H54 (cell line): Measurements from ENCODE around the gene CALD1.

ENCODE experiments used
- DNase-seq: peaks from one replicate; pipeline ENCODE4 v3.0.0; 2011; ENCODE audit warnings: low spot score, mixed read lengths; ENCODE audit not compliant: insufficient read length
- FAIRE-seq: peaks from 3 replicates; lab custom pipeline; 2011; peaks lifted over from hg19 to GRCh38; lab: Jason Lieb, UNC
- POLR2A ChIP-seq: IDR thresholded peaks from 2 replicates; pipeline ENCODE4 v1.6.1; 2011; ENCODE audit warnings: low read depth, mild to moderate bottlenecking, low read length

The CALD1 gene, protein sequence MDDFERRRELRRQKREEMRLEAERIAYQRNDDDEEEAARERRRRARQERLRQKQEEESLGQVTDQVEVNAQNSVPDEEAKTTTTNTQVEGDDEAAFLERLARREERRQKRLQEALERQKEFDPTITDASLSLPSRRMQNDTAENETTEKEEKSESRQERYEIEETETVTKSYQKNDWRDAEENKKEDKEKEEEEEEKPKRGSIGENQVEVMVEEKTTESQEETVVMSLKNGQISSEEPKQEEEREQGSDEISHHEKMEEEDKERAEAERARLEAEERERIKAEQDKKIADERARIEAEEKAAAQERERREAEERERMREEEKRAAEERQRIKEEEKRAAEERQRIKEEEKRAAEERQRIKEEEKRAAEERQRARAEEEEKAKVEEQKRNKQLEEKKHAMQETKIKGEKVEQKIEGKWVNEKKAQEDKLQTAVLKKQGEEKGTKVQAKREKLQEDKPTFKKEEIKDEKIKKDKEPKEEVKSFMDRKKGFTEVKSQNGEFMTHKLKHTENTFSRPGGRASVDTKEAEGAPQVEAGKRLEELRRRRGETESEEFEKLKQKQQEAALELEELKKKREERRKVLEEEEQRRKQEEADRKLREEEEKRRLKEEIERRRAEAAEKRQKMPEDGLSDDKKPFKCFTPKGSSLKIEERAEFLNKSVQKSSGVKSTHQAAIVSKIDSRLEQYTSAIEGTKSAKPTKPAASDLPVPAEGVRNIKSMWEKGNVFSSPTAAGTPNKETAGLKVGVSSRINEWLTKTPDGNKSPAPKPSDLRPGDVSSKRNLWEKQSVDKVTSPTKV

DNA sequence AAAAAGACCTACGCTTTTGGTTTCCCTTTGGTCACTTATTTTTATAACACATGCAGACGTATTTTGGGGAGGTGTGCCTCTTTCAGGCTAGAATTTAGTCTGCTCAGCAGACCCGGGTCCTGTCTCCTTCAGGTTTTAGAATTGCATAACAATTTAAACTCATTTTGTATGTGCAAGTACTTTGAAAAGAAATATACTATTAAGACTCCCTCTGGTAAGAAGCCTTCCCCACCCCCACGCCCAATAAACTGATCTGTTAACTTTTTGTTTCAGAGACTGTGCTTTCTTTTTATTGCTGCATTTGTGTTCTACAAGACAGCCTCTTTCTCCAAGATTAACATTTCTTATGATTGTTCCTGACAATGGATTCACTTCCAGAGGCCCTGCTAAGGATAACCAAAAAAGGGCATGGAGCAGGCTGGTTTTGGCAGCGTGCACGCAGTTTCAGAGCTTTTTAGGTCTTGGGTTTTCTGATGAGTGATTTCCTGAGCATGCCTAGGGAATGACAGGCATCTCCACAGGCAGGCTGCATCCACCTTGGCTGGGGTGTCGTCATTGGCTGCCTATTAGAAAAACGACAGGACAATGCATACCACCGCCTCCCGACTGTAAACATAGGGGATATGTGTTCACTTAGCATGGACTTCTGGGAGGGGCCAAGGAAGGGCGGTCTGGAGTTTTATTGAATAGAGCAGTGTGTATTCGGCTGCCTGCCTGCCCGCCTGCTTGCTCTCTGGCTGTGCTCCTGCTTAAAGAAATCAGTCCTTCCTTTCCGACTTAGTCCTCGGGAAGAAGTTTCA lies at the start of gene CALD1:
Gene CALD1, plus strand, starts transcription at position 694 of the 800 bp plus-strand sequence. CDS start 88,100 bp downstream, outside the sequence.
- DNase-seq (peak; percentile 67), FAIRE-seq (peak; percentile 95)
- TF ChIP-seq POLR2A = peak; percentile 50

DNA sequence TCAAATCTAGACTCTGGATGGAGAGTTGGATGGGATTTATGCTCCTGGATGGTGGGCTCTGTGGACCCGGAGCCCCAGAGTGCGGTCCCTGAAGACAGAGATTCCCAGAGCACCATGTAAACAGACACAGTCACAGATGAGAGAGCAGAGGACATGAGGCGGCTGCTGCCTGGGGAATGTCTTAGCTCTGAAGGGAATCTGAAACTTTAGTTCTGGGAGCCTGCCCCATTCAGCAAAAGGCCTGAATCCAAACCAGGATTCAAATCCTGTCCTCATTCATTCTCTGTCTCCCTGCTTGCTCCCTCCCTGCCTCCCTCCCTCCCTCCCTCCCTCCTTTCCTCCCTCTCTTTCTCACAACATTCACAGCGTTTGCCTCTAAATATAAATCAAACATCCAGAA lies 49.5 kb upstream of the CALD1 start:
- TF ChIP-seq POLR2A = no peak
- DNase-seq = no peak
- FAIRE-seq = no peak

DNA sequence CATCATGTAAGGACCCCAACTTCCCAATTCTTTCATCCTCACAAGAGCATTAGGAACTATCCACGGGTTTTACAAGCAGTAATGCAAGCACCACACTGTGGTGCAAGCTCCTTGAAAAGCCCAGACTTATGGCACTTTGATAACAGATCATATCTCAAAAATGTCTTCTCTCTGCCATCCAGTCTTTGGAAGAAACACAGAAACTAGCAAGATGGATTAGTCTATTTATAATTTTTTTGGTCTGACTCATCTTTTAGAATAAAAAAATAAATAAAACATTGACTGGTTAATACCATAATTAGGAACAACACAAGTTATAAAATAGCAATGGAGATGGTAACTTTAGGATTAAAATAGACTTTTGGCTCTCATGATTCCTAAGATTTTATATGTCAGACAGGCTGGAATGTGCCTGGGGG lies 49.0 kb upstream of the CALD1 start:
- no peak for FAIRE-seq
- TF ChIP-seq POLR2A = no peak
- no peak for DNase-seq

DNA sequence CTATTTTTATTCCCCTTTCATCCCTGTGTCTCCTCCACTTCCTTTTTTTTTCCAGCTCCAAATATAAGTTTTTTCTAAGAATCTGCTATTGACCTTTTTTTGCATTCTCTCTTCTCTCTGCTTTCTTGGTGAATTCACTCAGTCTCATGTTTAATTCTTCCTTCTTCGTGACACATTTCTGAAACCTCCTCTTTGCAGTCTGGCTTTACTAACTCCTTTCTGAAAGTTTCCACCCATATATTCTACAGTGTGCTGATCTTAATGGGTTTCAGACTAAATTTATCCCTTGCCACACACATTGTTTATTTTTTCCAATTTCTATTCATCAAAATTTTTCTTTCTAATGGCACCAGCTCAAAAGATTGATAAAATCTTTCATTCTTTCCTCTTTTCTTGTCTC lies 47.8 kb upstream of the CALD1 start:
- DNase-seq = no peak
- FAIRE-seq = no peak
- TF ChIP-seq POLR2A = no peak

DNA sequence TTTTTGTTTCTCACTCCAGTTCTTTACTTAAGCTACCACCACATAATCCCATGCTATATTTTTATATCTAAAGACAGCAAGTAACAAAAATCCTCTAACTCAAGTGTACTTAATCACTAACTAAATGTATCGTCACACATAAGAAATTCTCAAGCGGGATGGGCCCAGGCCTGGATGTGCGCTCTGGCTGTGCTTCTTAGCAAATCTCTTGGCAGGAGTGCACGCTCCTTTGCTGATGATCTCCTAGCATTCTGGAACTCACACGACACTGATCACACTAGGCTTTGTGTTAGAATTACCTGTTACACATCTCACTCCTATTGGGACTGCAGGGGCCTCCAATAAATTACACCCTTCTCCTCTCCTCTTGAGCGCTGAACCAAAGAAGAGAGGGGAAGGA lies 46.7 kb upstream of the CALD1 start:
- DNase-seq (no peak), FAIRE-seq (no peak)
- TF ChIP-seq POLR2A = no peak

DNA sequence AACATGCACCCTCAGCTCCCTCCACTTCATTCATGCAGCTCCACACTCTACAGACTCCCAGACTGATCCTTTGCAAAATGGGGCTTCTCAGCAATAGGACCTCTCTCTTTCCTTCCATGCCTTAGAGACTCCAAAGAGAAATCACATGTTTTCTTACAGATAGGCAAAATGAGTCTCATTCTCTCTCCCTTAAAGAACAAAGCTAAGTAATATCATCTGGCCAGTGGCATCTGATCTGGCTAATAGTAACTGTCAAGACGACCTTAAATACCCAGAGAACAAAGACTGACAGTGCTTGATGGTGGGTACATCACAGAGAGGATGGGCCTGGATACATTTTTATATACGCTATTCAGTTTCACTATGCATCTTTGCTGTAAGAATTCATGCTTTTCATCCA lies 43.1 kb upstream of the CALD1 start:
- DNase-seq (no peak), FAIRE-seq (no peak)
- TF ChIP-seq POLR2A = no peak

DNA sequence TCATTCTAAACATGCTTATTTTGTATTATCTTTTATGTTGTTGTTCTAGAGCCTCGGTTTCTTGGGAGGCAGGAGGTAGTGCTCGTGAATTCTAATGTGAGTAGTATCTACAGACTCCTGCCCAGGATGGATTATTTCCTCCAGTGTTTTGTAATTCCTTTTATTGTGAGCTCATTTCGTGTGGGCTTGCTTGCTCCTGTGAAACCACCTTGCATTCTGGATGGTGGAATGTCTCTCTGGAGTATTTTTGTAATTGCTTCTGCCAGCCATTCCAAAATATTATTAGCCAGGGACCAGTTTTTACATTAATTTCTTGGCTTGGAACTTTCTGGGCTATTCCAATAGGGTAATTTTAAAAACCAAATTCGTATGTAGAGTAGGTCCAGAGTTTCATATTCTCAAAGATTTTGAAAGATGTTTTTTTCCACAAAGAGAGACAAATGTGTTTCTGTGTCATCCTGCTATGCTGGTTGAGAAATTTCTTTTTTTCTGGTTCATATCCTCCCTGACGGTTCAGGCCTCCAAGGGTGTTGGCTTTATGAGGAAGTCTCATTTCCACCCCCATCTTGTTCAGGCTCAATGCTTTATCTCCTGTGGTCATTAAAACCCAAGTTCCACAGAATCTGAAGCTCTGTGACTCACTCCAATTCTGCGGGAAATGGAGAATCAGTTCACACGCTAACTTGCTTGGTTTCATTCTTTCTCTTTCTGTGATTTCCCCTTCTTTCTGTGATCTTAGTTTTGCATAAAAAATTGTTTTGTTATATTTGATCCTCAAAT lies 41.7 kb upstream of the CALD1 start:
- no peak for TF ChIP-seq POLR2A
- DNase-seq = no peak
- no peak for FAIRE-seq

DNA sequence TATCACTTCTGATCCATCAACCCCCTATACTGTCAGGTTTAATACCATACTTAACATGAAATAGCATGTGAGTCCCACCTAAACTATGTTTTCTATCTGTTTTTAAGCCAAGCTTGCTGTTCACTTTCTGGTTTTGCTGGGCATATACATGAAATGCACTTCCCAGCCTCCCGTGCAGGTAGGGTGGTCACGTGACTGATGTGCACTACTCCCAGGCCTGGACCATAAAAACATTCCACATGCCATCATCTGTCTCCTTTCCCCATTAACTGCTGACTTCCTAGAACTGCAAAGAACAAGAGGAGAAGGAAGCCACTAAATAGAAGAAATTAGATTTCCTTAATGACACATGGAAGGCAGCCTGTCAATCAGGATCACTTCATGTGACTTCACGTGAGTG lies 40.1 kb upstream of the CALD1 start:
- no peak for TF ChIP-seq POLR2A
- no peak for FAIRE-seq
- no peak for DNase-seq

DNA sequence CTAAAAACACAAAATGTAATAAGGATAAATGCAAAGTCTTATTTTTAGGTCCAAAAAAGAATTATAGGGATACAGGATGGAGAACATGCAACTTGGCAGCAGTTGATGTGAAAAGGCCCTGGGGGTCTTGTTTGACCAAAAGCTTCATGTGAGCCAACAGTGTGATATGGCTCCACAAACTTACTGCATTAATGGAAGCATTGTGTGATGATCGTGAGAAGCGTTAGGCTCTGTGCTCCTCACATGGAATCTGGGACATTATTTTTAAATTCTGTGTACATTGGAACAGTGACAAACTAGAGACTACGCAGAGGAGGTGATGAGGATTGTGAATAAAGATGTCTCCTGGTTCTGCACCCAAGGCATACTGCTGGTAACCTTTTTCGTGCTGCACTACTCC lies 39.1 kb upstream of the CALD1 start:
- DNase-seq = no peak

DNA sequence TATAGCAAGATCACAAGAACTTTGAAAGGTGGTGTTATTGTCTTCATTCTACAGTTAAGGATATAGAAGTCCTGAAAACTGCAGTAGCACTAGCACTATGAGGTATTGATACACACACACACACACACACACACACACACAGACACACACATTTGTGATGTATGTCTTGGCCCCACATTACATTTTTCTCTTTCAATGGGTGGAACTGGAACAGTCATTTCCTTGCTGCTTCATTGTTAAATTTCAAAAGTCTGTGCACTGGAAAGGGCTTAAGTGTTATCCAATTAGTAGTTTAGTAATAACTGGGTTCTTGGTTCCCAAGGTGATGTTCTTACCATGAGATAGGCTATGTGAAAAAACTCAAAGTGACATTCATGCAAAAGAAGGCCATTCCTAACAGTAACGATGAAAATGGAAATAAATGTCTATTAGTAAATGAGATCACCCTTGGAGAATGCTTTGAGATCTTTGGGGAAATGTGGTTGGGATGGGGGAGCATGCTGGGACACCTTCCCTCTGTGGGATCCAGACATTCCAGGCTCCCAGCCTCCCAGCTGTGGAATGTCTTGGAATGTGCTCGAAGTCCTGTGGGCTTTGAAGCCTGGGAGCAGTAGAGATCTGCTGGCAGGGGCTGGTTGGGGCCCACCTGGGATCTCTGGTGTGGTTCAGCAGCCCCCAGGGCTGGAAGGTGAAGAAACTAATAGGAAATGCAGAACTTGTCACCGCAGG lies 37.4 kb upstream of the CALD1 start:
- TF ChIP-seq POLR2A = no peak
- FAIRE-seq (no peak), DNase-seq (no peak)

More for the DNA sequence above, 39.1 kb upstream of the CALD1 start:
- no peak for TF ChIP-seq POLR2A
- FAIRE-seq = no peak

DNA sequence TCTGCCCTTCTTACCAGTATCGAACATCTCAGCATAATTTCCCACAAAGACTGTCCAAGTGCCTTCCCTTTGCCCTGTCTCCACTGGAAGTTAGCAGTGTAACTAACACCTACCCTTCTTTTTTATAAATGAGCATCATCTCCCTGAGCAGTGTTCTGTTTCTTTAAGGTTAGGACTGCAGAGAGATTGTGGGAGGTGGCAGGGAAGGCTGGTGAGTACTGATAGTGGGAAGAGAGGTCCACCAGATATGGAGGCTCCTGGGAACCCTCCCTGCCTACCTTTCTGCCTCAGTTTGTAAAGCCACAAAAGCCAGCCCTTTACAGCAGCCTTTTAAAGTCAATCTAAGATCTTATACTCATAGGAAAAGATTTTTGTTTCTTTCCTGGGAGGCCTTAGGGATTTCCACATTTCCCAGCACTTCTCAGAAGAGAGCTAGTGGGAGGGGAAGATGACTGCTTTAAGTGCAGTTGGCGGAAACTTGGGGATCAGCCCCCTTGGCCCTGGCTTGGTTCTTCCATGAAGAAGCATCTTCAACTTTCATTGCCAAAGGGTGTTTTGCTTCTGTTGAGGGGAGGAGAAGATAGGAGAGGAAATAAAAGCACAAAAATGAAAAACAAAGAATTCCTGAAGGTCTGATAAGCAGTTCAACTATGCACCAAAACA lies 36.6 kb upstream of the CALD1 start:
- FAIRE-seq = no peak
- no peak for DNase-seq
- TF ChIP-seq POLR2A = no peak

DNA sequence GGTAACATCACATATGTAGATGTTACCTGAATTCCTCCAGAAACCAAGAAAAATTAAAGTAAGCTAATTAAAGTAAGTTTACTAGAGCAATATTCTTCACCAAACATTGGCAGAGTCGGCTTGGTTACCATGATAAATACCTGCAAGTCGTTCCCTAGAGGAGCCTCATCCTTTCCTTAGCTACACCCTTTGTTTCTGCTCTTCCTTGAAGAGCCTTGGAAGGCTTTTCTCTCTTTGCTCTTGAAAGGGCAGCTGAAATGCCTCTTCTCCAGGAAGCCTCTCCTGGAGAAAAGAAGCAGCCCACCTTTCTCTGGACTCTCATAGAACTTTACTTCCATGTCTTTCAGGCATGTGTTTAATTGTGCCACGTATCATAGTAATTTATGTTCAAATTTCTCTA lies 34.9 kb upstream of the CALD1 start:
- no peak for TF ChIP-seq POLR2A
- no peak for DNase-seq
- no peak for FAIRE-seq
